Endothelial cell of umbilical vein (primary cell): ENCODE measurements around the gene TAP2. TPM values are rescaled to one million over a fixed set of nuclear protein-coding genes. Genes with fewer than 3 reads are reported as not detected.
"Not testable (repeated sequence)": the region's sequence is repeated elsewhere in the genome, so short reads cannot be mapped to it uniquely, and the experiment has no call there.

ENCODE experiments used
- BruUV-seq: library from RNA; stranded (reverse); fragments of 400-500 nt; replicated peaks from 2 replicates; lab custom pipeline; 2021; lab: Mats Ljungman, UMichigan
- CTCF ChIA-PET: fragments of 300-600, 350-600 bp; sonication (Branson Sonifier 250); formaldehyde crosslinking; loops from one replicate; lab custom pipeline; 2021; ENCODE audit warnings: antibody characterized with exemption, inconsistent platforms; lab: Charles Lee
- POLR2A ChIA-PET: fragments of 300-600, 350-600 bp; sonication (Branson Sonifier 250); formaldehyde crosslinking; loops from one replicate; lab custom pipeline; 2021; ENCODE audit warnings: antibody characterized with exemption, inconsistent platforms; lab: Charles Lee
- DNase-seq: peaks from one replicate; pipeline ENCODE4 v3.0.0-alpha.2; 2011; ENCODE audit warnings: low read depth, low spot score
- FAIRE-seq: peaks from 2 replicates; lab custom pipeline; 2011; peaks lifted over from hg19 to GRCh38; lab: Jason Lieb, UNC
- H2AFZ ChIP-seq: 2 replicates; pipeline ENCODE4 v1.6.0; 2012; ENCODE audit warnings: low read depth, low read length, control low read depth, inconsistent platforms
- H3K27ac ChIP-seq: 2 replicates; pipeline ENCODE4 v1.5.1; 2011; ENCODE audit warnings: low read depth, mild to moderate bottlenecking, control low read depth, low read length, moderate library complexity; ENCODE audit not compliant: insufficient read depth
- H3K27me3 ChIP-seq, 2 experiments: 2 replicates each; pipeline versions ENCODE4 v1.6.0 to v1.6.1; 2011; ENCODE audit warnings: low read length in 2 of 2, mixed read lengths in 1 of 2; ENCODE audit not compliant: control insufficient read depth in 2 of 2, insufficient read depth in 2 of 2
- H3K36me3 ChIP-seq, 2 experiments: 2 replicates in 1 of 2; 3 replicates in 1 of 2; pipeline ENCODE4 v1.5.1; 2011; ENCODE audit warnings: low read length in 2 of 2, mild to moderate bottlenecking in 1 of 2, moderate library complexity in 1 of 2; ENCODE audit not compliant: control insufficient read depth in 2 of 2, insufficient read depth in 2 of 2; ENCODE audit errors: extremely low read depth in 1 of 2
- H3K4me1 ChIP-seq: 3 replicates; pipeline ENCODE4 v1.5.1; 2011; ENCODE audit warnings: mild to moderate bottlenecking, low read length; ENCODE audit not compliant: control insufficient read depth, insufficient read depth; ENCODE audit errors: extremely low read depth
- H3K4me2 ChIP-seq: 2 replicates; pipeline ENCODE4 v1.6.1; 2011; ENCODE audit warnings: low read length, control low read depth, mixed read lengths; ENCODE audit not compliant: insufficient read depth
- H3K4me3 ChIP-seq, 3 experiments: fragments of 200-600 bp in 1 of 3; sonication (generic), shearing (Covaris generic) in 1 of 3; replicated peaks in 1 of 3; 2 replicates each; pipeline ENCODE4 v1.5.1; 2011 to 2016; ENCODE audit warnings: control low read depth in 3 of 3, low read length in 3 of 3, mild to moderate bottlenecking in 2 of 3, inconsistent platforms in 1 of 3, low read depth in 1 of 3, moderate library complexity in 1 of 3; ENCODE audit not compliant: insufficient read depth in 1 of 3
- H3K79me2 ChIP-seq: 2 replicates; pipeline ENCODE4 v1.6.0; 2012; ENCODE audit warnings: low read length, inconsistent platforms; ENCODE audit not compliant: control insufficient read depth, insufficient read depth
- H3K9ac ChIP-seq: replicated peaks from 2 replicates; pipeline ENCODE3; 2011; ENCODE audit warnings: low read length, control low read depth; ENCODE audit not compliant: insufficient read depth; ENCODE audit errors: extremely low read depth
- H3K9me1 ChIP-seq: replicated peaks from 3 replicates; pipeline ENCODE4 v1.6.0; 2011; ENCODE audit warnings: mild to moderate bottlenecking, low read length; ENCODE audit not compliant: control insufficient read depth, insufficient read depth; ENCODE audit errors: extremely low read depth
- H3K9me3 ChIP-seq: replicated peaks from 2 replicates; pipeline ENCODE4 v1.5.1; 2012; ENCODE audit warnings: low read length, inconsistent platforms; ENCODE audit not compliant: control insufficient read depth, insufficient read depth
- H4K20me1 ChIP-seq: replicated peaks from 2 replicates; pipeline ENCODE3; 2011; ENCODE audit warnings: mild to moderate bottlenecking, low read length; ENCODE audit not compliant: control insufficient read depth, insufficient read depth; ENCODE audit errors: extremely low read depth
- FOS ChIP-seq: IDR thresholded peaks from 2 replicates; pipeline ENCODE4 v1.6.1; 2011; ENCODE audit warnings: mild to moderate bottlenecking, low read length, moderate library complexity, borderline replicate concordance; ENCODE audit not compliant: insufficient read depth
- GATA2 ChIP-seq: IDR thresholded peaks from 2 replicates; pipeline ENCODE4 v1.7.0; 2011; ENCODE audit warnings: low read depth, mild to moderate bottlenecking, moderate library complexity, mixed read lengths, low read length; ENCODE audit not compliant: insufficient read length, insufficient read depth
- JUN ChIP-seq: IDR thresholded peaks from 2 replicates; pipeline ENCODE4 v1.6.1; 2011; ENCODE audit warnings: borderline replicate concordance, low read depth; ENCODE audit not compliant: insufficient read length, insufficient read depth
- MAX ChIP-seq: IDR thresholded peaks from 2 replicates; pipeline ENCODE4 v1.6.1; 2011; ENCODE audit not compliant: insufficient read depth, insufficient read length
- POLR2A ChIP-seq: IDR thresholded peaks from 2 replicates; pipeline ENCODE4 v1.6.1; 2012; ENCODE audit warnings: low read depth, mild to moderate bottlenecking, control low read depth, low read length
- POLR2AphosphoS5 ChIP-seq: IDR thresholded peaks from 2 replicates; pipeline ENCODE4 v1.6.1; 2012; ENCODE audit warnings: low read depth, mild to moderate bottlenecking, control low read depth, low read length, moderate library complexity; ENCODE audit not compliant: insufficient read depth
- dilution Hi-C: fragments of 300-500 bp; cut with MboI; formaldehyde crosslinking; loops from one replicate; pipeline ENCODE4 v1.15.0; 2019; ENCODE audit warnings: low sequenced_read_pairs; ENCODE audit not compliant: extremely low pct_ligation_motif_present
- intact Hi-C: fragments of 100-400 bp; cut with micrococcal nuclease; formaldehyde crosslinking; loops from one replicate; pipeline ENCODE4 v1.10.0; 2022
- polyA plus RNA-seq, 4 experiments: library from polyadenylated mRNA; depleted of rRNA in 3 of 4; stranded (reverse) in 3 of 4; unstranded in 1 of 4; fragments of >200 nt; gene quantifications; 2 replicates each; pipeline versions ENCODE4 v1.2.1 to v1.2.3, GENCODE V29; 2011 to 2012; ENCODE audit warnings: missing spikeins in 1 of 4
- total RNA-seq: library from RNA; stranded (reverse); gene quantifications from 2 replicates; pipeline ENCODE4 v1.2.3, GENCODE V29; 2021
- TF ChIP-seq, protein P1 (sequence below), 2 donors: IDR thresholded peaks; 1 replicate in 1 of 2; 2 replicates in 1 of 2; pipeline ENCODE4 v1.5.1; 2011; ENCODE audit warnings: low read length in 2 of 2, mild to moderate bottlenecking in 2 of 2, moderate library complexity in 2 of 2, control low read depth in 1 of 2, inconsistent platforms in 1 of 2, low read depth in 1 of 2; ENCODE audit not compliant: insufficient read depth in 1 of 2; ENCODE audit errors: extremely low read depth in 1 of 2

TAP2 gene
- total and polyA plus RNA-seq, 2 donors (not counting 3 experiments of a cell fraction or from before 2014, with no cell fraction given), result 18.4 to 57.8 TPM

DNA sequence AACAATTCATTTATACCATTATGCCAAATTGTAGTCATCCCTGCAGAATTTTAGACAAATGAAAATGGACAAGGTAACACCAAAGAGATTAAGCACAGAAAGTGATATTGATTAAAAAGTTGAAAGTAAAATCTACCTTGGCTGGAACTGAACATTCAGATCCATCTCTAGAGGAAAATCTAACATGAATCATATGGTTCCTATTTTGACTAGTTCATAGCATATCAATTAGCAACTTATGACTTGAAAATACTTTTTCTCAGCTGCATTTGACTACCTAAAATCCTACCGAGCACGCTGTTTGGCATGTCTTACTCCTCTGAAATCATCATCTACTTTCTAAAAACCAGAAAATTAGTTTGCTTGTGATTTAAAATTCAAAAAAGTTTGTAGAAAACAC lies 38.1 kb upstream of the TAP2 start:
- Histone ChIP-seq H3K36me3 (no peaks in the 10 kb centered on the region), H2AFZ (no peak overlapping the region), H3K27me3 (peaks cover 30 to 60% of the 10 kb centered on the region in 2 experiments), H3K9ac (no peak overlapping the region), H3K27ac (no peak overlapping the region), H3K9me1 (no peaks in the 10 kb centered on the region), H3K79me2 (no peaks in the 10 kb centered on the region), H3K9me3 (no peaks in the 10 kb centered on the region), H3K4me3 (no peak overlapping the region), H4K20me1 (no peaks in the 10 kb centered on the region), H3K4me2 (no peak overlapping the region), H3K4me1 (no peaks in the 10 kb centered on the region)
- no peak for DNase-seq
- TF ChIP-seq, protein P1, sequence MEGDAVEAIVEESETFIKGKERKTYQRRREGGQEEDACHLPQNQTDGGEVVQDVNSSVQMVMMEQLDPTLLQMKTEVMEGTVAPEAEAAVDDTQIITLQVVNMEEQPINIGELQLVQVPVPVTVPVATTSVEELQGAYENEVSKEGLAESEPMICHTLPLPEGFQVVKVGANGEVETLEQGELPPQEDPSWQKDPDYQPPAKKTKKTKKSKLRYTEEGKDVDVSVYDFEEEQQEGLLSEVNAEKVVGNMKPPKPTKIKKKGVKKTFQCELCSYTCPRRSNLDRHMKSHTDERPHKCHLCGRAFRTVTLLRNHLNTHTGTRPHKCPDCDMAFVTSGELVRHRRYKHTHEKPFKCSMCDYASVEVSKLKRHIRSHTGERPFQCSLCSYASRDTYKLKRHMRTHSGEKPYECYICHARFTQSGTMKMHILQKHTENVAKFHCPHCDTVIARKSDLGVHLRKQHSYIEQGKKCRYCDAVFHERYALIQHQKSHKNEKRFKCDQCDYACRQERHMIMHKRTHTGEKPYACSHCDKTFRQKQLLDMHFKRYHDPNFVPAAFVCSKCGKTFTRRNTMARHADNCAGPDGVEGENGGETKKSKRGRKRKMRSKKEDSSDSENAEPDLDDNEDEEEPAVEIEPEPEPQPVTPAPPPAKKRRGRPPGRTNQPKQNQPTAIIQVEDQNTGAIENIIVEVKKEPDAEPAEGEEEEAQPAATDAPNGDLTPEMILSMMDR (IDR thresholded peaks at IDR 0.05; ENCODE audit: extremely low read depth in 1 of 2, insufficient read depth in 1 of 2, low read depth in 1 of 2, low read length in 2 of 2), result no peak
- TF ChIP-seq MAX (no peak), GATA2 (no peak), POLR2A (no peak), JUN (no peak), POLR2AphosphoS5 (no peak), FOS (no peak)
- intact Hi-C loops, result no loop called here
- CTCF ChIA-PET, result interaction anchor here (0.9 to 4.7 kb wide), 6 partner anchors 8 to 108 kb away, joined by 3 to 40 read pairs (median 6); partner anchors contain the start of gene TAP2
- dilution Hi-C loops, result no loop called here
- POLR2A ChIA-PET, result no interaction called here
- no peak for FAIRE-seq
- no TSS peak for BruUV-seq

DNA sequence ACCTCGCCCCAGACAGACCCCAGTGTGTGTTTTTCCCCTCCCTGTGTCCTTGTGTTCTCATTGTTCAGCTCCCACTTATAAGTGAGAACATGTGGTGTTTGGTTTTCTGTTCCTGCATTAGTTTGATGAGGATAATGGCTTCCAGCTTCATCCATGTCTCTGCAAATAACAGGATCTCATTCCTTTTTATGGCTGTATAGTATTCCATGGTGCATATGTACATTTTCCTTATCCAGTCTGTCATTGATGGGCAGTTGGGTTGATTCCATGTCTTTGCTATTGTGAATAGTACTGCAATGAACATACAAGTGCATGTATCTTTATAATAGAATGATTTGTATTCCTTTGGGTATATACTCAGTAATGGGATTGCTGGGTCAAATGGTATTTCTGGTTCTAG lies 35.4 kb upstream of the TAP2 start:
- H2AFZ ChIP-seq, H3K4me1 ChIP-seq, H3K36me3 ChIP-seq, H3K79me2 ChIP-seq, H3K27ac ChIP-seq, BruUV-seq, dilution Hi-C loops, H3K9me3 ChIP-seq, POLR2A ChIA-PET, H3K9me1 ChIP-seq, FAIRE-seq, H4K20me1 ChIP-seq, H3K4me3 ChIP-seq, H3K9ac ChIP-seq, DNase-seq, H3K4me2 ChIP-seq, intact Hi-C loops: not testable (repeated sequence)
- H3K27me3 ChIP-seq, result peaks cover 19 to 64% of the 10 kb centered on the region in 2 experiments
- CTCF ChIA-PET, result interaction anchor here (0.9 to 2.0 kb wide), 4 partner anchors 35 to 111 kb away, joined by 3 to 8 read pairs (median 6); partner anchors contain the start of gene TAP2
